HG03342 (cell line): Measurements from ENCODE around the gene MITD1.
"Not testable (repeated sequence)": the region's sequence is repeated elsewhere in the genome, so short reads cannot be mapped to it uniquely, and the experiment has no call there.

Experiments used
- ATAC-seq: cut with Tn5 transposase; IDR thresholded peaks from one replicate; pipeline ENCODE4 v1.9.1; 2021; ENCODE audit warnings: mild to moderate bottlenecking, moderate library complexity; ENCODE audit not compliant: unreplicated experiment

MITD1 gene

DNA sequence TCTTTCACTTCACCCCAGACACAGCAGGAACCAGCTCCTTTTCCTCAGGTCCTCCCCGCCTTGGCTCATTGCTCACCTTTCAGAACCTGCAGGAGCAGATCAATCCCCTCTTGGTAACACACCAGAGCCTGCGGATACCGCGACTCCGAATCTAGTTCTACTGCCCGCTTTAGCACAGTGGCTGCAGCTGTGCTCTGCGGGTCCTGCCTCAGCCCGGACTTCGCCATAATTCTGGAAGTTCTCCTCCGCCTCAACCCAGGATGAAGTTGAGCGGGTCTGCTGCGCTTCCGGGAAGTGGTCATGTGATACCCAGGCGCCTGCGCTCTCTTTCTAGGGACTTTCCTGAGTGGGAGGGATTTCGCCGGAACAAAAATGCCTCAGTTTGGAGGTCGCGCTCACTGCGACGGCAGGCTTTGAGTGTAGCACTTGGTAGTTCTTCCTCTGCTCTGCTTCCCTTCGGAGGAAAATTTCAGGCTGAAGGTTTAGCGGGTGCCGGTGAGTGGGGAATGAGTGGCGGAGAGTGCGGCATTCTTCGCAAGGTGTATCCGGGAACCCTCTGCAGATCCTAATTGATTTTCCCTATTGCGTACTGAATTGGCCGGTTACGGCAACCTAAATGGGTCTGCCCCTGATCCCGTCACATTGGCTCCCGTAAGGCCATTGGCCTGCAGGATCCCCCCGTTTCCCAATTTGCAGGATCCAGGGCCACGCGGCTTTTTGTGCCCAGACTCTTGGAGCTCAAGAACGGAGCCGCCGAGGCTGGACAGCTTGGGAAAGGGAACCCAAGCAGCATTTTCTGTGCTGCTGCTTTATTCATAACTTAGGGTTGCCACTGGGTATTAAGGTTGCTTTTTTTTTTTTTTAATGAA lies at the start of gene MITD1, which contains the start of gene MRPL30:
Gene MITD1 (minus strand): TSS at position 304 of the 869 bp plus-strand sequence. CDS start 77 bp downstream, at position 227.
Gene MRPL30 (plus strand): TSS at position 430 of the 869 bp plus-strand sequence. CDS start 5,020 bp downstream, outside the sequence.
- peak; percentile 93 for ATAC-seq

DNA sequence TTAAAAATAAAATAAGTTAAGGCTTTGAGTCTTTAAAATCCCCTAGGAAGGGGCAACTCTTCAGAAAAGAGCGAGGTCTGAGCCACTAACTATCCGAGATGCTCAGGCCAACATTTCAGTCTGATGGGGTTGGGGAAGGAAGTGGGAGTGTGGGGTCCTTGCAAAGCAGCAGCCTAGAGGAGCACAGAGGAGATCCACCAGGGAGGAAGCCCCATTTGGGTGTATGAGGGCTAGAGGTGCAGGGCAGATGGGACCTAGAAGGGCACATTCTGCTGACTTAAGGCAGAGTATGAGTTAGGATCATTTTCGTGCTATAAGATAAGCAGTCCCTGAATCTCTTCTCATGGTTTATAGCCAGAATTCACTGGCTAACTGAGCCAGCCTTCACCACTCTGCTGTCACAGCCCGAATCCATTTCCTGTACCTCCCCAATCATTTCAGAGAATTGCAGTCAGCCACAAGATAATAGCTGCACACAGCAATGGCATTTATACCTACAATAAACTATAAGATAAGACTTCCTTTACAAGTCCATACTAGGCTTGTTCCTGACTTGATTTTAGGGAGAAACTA lies 37.2 kb upstream of the MITD1 start:
- ATAC-seq: no peak

DNA sequence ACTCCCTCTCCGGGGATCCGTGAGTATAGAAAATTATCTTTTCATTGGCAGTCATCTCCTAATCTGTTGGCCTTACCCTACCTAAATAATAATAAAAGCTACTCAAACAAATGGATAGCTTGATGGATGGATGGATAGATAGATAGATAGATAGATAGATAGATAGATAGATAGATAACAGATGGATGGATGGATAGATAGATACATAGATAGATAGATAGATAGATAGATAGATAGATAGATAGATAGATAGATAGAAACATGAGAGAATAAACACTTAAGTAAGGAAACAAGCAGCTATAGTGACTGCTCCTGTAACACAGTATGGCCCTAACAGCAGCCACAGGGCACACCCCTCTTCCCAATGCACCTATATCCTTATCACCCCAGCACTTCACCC lies 35.2 kb upstream of the MITD1 start:
- ATAC-seq: no peak

DNA sequence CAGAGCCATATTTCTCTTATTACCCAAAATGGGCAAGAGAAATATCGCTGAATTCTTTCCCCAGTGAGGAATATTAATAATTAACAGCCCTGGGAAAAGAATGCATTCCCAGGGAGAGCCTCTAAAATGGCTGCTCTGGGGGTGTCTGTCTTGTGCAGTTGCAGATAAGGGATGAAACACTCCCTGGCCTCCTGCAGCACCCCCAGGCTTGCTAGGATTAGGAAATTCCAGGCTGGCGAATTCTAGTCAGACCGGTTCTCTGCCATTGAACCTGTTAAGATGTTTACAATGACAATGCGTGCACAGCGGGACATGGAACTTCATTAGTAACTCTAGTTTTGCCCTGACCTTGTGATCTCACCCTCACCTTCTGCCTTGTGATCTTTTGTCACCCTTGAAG lies 24.6 kb upstream of the MITD1 start:
- no peak for ATAC-seq

DNA sequence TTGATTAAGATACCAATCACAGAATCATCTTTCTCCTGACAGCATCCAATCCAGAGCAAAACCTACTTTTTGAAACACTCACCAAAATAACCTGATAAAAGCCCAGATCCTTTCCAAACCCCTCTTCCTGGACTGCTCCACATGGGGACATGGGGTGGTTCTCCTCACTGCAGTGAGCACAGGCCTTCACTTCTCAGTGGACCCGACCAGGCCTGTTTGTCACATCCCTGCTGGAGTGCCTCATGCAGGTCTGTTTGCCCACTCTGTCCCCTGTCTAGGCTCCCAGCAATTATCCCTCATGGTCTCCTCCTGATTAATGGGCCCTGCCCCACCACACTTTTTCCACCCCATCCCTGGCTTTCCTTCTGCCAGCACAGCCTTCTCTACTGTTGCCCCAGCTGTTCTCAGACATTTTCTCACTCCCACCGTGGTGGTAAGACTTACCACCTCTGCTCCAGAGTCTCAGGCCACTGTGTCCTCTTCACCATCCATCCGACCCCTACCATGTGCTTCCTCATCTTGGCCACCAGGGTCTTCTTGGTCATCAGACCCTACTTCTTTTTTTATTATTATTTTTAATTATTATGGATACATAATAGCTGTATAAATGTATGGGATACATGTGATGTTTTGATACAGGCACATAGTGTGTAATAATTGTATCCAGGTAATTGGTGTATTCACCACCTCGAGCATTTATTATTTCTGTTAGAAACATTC lies 21.3 kb upstream of the MITD1 start:
- ATAC-seq: no peak

DNA sequence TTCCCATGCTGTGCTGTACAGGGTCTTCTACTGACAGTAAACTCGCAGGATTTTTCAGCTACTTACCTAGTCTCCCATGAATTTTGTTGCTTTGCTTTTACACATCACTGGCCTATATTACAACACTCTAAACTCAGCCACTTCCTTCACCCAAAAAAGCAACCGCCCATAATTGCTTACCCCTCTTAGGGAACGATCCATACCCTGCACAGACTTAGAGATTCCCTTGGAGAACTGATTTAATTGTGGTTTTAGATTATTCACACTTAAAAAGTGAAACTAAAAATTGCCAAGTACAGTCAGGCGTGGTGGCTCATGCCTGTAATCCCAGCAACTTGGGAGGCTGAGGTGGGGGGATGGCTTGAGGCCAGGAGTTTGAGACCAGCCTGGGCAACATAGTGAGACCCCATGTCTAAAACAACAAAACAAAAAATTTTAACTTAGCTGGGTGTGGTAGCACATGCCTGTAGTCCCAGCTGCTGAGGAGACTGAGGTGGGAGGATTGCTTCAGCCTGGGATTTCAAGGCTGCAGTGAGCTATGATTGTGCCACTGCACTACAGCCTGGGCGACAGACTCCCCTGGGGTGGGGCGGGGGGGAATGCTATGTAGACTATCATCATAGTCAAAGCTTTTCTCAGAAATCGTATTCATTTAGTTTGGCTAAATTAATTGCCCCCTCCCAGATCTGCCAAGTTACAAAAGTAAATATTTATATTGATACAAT lies 19.4 kb upstream of the MITD1 start:
- ATAC-seq: no peak

DNA sequence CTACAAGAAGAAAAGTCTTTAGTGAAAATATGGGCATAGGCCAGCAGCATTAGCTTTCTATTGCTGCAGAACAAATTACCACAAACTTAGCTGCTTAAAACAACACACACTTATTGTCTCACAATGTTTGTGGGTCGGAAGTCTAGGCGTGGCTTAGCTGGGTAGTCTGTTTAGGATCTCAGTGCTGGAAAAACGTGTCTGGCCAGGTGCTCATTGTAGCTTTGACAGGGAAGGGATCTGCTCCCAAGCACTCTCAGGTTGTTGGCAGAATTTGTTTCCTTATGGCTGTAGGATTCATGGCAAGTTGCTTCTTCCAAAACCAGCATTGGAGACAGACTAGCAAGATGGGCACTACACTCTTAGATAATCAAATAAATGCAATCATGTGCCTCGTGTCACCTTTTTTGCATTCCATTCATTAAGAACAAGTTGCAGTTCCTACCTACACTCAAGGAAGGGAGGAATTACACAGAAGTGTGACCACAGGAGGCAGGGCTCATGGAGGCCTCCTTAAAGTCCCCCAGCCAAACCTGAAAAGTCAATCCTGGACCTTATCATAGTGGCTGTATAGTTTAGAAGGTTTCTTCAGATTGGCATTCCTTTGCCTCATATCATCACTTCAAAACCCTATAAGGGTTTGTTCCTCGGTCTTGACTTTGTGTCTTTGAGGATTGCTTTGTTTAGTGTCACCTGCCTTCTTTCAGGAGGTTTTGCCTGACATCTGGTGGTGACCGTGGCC lies 17.4 kb upstream of the MITD1 start:
- ATAC-seq: no peak

DNA sequence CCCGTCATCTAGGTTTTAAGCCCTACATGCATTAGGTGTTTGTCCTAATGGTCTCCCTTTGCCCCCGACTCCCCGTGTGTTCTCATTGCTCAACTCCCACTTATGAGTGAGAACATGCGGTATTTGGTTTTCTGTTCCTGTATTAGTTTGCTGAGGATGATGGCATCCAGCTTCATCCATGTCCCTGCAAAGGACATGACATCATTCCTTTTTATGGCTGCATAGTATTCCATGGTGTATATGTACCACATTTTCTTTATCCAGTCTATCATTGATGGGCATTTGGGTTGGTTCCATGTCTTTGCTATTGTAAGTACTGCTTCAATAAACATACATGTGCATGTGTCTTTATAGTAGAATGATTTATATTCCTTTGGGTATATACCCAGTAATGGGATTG lies 11.5 kb upstream of the MITD1 start:
- not testable (repeated sequence) for ATAC-seq

DNA sequence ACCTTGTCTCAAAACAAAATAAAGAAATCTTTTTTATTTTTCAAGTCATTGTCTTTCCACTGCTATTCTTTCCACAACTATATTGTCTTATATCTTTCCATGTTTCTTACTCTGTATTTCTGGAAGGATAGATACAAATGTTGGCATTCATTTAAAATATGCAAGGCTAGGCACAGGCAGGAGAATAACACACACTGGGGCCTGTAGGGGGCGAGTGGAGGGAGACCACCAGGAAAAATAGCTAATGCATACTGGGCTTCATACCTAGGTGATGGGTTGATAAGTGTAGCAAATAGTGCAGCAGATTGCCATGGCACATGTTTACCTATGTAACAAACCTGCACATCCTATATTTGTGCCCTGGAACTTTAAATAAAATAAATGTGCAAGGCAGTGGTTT lies 9.7 kb upstream of the MITD1 start:
- ATAC-seq: no peak

DNA sequence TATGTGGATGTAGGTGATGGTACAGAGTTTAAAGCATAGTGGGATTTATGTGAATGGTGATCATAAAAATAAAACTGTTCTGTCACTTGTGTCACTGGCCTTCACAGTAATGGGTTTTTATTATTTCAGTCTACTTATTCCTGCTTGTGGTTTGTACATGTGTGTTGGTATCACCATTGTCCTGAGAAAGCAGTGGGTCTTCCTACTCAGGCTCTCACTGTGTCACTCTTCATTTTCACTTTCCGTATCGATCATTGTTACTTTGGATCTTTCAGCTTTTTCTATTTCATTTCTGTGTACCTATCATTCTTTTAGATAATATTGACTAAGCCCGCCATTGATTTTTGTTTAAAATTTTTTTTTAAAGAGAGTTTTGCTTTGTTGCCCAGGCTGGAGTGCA lies 7.5 kb upstream of the MITD1 start:
- ATAC-seq: no peak

DNA sequence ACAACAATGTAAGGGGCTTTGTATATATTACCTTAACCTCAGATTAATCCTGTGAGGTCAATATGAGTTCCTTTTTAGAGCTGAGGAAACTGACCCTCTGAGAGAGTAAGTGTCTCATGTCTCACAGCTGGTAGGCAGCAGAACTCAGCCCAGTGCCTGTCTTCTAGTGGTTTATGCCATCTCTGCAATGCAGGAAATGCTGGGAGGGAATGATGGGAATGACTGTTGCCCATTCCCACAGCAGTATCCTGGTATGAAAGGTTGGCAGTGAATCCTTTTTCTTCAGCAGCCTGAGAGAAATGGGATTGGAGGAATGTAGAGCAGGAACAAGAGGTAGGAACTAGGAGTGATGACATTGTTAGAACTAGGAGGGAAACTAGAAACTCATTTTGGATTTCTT lies 6.2 kb upstream of the MITD1 start:
- ATAC-seq: no peak

DNA sequence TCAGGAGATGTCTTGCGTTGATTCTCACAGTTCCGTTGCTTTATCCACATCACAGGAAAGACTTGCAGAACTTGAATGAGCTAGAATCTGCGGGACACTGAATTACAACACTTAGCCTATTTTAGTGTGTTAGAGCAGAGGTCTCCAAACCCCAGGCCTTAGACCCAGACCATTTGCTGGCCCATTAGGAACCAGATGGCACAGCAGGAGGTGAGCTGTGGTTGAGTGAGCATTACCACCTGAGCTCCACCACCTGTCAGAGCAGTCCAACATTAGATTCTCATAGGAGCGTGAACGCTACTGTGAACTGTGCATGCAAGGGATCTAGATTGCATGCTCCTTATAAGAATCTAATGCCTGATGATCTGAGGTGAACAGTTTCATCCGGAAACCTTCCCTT lies 4.0 kb upstream of the MITD1 start:
- ATAC-seq: no peak

DNA sequence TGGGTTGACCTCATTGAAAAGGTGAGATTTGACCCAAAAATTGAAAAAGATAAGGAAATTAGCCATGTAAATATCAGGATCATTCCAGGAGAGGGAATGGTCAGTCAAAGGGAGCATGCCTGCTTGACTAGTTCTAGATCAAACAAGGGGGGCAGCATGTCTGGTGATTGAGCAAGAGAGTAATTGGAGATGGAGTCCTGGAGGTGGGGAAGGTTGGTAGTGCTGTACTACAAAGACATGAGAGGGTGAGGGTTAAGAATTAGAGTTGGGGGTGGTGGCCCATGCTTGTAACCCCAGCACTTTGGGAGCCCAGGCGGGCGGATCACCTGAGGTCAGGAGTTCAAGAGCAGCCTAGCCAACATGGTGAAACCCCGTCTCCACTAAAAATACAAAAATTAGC lies 2.2 kb upstream of the MITD1 start:
- no peak for ATAC-seq

DNA sequence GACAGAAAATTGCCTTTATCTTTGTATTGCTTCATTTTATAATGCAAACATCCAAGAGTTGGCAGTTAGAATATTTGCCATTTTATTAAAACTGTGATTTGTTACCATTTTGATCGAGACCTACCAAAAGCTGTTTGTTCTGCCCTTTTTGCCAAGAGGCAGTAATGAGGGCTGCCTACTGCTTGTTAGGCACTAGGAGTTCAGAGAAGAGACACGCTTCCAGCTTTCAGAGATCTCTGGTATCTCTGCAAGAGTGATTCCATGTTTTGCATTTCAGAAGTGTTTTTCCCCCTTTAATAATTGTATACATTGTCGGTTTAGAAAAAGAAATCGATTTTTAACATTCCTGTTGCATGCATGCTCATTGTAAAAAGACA lies 754 bp upstream of the MITD1 start:
- ATAC-seq: no peak

DNA sequence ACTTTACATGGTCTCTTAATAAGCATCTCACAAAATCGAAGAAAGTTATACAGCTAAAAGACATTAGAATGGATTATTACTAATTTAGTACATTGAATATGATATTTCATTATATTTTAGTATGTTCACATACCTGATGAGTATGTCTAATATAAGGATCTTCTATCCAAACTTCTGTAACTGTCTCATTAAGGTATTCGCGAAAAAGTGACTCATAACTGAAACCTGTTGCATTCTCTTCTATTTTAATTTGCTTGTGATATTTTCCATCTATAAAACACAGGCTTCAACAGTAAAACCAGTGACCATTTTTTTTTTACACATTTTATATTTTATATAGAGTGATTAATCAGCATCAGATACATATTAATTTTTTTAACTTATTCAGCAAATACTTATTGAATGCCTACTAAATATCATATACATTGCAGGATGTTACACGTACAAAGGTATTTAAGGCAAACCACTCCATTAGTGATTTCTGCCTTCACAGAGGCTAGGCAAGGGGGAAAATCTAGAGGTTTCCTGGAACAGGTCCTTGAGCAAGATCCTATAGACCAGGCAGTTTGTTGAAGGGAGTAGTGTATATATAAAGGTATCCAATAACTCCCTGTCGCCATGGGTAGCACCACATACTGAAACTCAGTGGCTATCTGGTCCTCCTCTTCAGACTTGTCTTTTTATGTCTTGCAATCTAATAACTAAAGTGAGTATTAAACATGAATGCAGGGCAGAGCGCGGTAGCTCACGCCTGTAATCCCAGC lies 9.3 kb downstream of the MITD1 start:
- ATAC-seq: no peak

DNA sequence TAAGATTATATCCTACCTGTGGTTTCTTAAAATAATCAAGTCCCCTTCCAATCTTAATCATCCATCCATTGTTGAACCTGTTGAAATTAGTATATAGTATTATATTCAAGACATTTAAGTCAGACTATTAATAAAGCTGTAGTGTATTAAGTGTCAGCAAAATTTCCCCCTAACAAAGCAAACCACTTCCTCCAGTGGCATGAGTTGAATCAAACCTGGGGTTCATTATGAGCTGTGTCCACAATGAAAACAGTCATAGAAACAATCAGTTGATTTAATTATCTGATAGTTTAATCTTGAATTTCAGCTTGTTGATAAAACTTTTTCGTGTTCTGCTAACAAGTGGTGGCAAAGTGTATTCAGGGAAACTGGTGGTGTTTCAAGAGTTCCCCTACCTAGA lies 11.3 kb downstream of the MITD1 start:
- ATAC-seq: no peak

DNA sequence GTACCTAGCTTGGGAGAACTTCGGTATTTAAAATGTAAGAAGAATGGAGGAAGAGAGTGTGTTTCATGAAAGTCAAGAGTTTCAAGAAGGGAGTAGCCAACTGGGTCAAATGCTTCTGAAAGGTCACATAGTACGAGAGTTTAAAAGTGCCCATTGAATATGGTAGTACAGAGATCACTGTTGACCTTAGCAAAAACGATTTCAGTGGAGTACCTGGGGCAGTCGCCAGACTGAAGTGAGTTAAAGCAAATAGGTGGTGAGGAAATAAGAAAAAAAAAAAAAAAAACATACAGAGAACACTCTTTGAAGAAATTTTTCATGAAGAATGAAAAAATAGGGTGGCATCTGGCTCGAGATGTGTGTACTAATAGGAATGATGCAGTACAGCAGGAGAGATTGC lies 14.6 kb downstream of the MITD1 start:
- ATAC-seq: no peak

DNA sequence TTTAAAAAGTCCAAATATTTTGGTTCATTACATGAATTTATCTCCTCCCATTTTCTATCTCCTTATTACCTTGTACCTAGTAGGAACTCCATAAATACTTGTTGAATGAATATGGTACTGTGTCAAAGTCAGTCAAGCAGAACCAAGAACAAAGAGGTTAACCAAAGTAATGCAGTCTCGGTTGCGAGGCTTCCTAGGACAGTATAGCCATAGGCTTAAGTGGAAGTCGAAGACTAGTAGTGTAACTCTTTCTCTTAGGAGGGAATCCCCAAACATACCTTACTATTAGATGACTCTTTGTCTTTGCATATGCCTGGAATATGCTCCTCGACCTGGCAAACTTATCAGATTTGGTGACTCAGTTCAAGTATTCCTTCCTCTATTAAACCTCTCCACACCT lies 21.3 kb downstream of the MITD1 start:
- no peak for ATAC-seq

DNA sequence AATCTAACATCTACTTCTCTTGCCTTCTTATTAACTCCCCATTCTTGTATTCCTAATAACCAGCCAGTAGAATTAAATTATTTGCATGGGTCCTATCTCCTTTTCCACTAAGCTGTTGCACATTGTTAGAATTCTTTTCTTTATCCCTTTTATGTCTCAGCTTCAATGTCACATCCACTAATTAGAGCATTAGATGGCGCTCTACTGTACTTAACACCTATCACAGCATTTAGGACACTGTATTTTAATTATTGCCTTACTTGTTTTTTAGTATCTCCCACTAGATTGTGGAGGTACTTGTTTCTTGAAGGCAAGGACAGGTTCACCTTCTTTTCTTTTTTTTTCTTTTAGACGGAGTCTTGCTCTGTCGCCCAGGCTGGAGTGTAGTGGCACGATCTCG lies 22.3 kb downstream of the MITD1 start:
- no peak for ATAC-seq

DNA sequence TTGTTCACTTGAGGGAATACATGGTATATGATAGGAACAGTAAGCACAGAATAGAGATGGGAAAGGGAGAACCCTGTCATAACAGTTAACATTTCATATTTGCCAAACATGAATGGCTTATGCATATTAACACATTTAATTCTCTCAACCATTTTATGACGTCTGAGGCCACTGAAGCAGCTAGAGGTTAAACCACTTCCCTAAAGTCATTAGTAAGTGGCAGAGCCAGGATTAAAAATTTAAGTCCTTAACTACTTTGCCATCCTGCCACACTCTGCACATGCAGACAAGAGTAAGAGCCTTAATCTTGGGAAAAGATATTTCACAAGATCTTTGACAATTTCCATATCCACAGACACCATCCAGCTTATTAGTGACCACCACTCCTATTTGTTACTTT lies 24.0 kb downstream of the MITD1 start:
- ATAC-seq: no peak
